Astrocyte (in vitro differentiated cells and primary cell): ENCODE results near the gene PPP1R12A. TPM values are rescaled to one million over a fixed set of nuclear protein-coding genes. Genes with fewer than 3 reads are reported as not detected.

Source experiments
- DNase-seq: peaks from one replicate; pipeline ENCODE4 v3.0.0-alpha.2; 2010; ENCODE audit warnings: low read depth
- FAIRE-seq: peaks from 2 replicates; lab custom pipeline; 2011; peaks lifted over from hg19 to GRCh38; lab: Jason Lieb, UNC
- H2AFZ ChIP-seq: 2 replicates; pipeline ENCODE4 v1.6.0; 2012; ENCODE audit warnings: low read depth, low read length, inconsistent platforms
- H3K27ac ChIP-seq: 2 replicates; pipeline ENCODE4 v1.5.1; 2011; ENCODE audit warnings: low read depth, low read length, inconsistent platforms
- H3K27me3 ChIP-seq: 2 replicates; pipeline ENCODE4 v1.6.0; 2011; ENCODE audit warnings: low read length, inconsistent platforms; ENCODE audit not compliant: insufficient read depth
- H3K36me3 ChIP-seq: 2 replicates; pipeline ENCODE4 v1.5.1; 2011; ENCODE audit warnings: low read length, inconsistent platforms; ENCODE audit not compliant: insufficient read depth
- H3K4me1 ChIP-seq: 2 replicates; pipeline ENCODE4 v1.5.1; 2011; ENCODE audit warnings: low read length, inconsistent platforms; ENCODE audit not compliant: insufficient read depth
- H3K4me2 ChIP-seq: 2 replicates; pipeline ENCODE4 v1.6.0; 2012; ENCODE audit warnings: low read length, inconsistent platforms
- H3K4me3 ChIP-seq: 2 replicates; pipeline ENCODE4 v1.5.1; 2011; ENCODE audit warnings: low read depth, mild to moderate bottlenecking, low read length, inconsistent platforms; ENCODE audit not compliant: insufficient read depth
- H3K79me2 ChIP-seq: 2 replicates; pipeline ENCODE4 v1.6.0; 2012; ENCODE audit warnings: mild to moderate bottlenecking, low read length, inconsistent platforms; ENCODE audit not compliant: insufficient read depth
- H3K9ac ChIP-seq: 2 replicates; pipeline ENCODE4 v1.6.0; 2012; ENCODE audit warnings: mild to moderate bottlenecking, low read length, inconsistent platforms
- H3K9me3 ChIP-seq: 2 replicates; pipeline ENCODE4 v1.5.1; 2012; ENCODE audit warnings: low read depth, mild to moderate bottlenecking, low read length, inconsistent platforms; ENCODE audit not compliant: insufficient read depth
- H4K20me1 ChIP-seq: 2 replicates; pipeline ENCODE4 v1.6.0; 2012; ENCODE audit warnings: low read length, inconsistent platforms; ENCODE audit not compliant: insufficient read depth
- H3K27ac Mint-ChIP-seq: one replicate; pipeline ENCODE4 v1.8.0; 2021; ENCODE audit warnings: mild to moderate bottlenecking, mixed read lengths; ENCODE audit not compliant: unreplicated experiment
- H3K27me3 Mint-ChIP-seq: one replicate; pipeline ENCODE4 v1.8.0; 2021; ENCODE audit warnings: low read depth, mixed read lengths; ENCODE audit not compliant: unreplicated experiment
- H3K36me3 Mint-ChIP-seq: one replicate; pipeline ENCODE4 v1.8.0; 2021; ENCODE audit warnings: low read depth, mixed read lengths; ENCODE audit not compliant: unreplicated experiment
- H3K4me1 Mint-ChIP-seq: one replicate; pipeline ENCODE4 v1.8.0; 2021; ENCODE audit warnings: low read depth, mixed read lengths; ENCODE audit not compliant: unreplicated experiment
- H3K4me3 Mint-ChIP-seq: one replicate; pipeline ENCODE4 v1.8.0; 2021; ENCODE audit warnings: mild to moderate bottlenecking, moderate library complexity, mixed read lengths; ENCODE audit not compliant: unreplicated experiment
- H3K9me3 Mint-ChIP-seq: one replicate; pipeline ENCODE4 v1.8.0; 2021; ENCODE audit warnings: mild to moderate bottlenecking, mixed read lengths; ENCODE audit not compliant: unreplicated experiment
- CTCF ChIP-seq: IDR thresholded peaks from 2 replicates; pipeline ENCODE4 v1.5.1; 2011; ENCODE audit warnings: low read depth, mild to moderate bottlenecking, inconsistent platforms, low read length, moderate library complexity; ENCODE audit not compliant: insufficient read depth
- EZH2 ChIP-seq: IDR thresholded peaks from 2 replicates; pipeline ENCODE4 v1.6.1; 2012; ENCODE audit warnings: mild to moderate bottlenecking, low read length, inconsistent platforms; ENCODE audit not compliant: insufficient read depth
- total RNA-seq: library from RNA; stranded (reverse); gene quantifications from 2 replicates; pipeline ENCODE4 v1.2.1, GENCODE V29; 2021

Gene PPP1R12A
- total RNA-seq, 1 donor from 2014 or later: 115 TPM

GRCh38 chr12:79725987-79726386, 208.9 kb downstream of the PPP1R12A start:
- H3K27me3 Mint-ChIP-seq: no peaks in the 10 kb centered on the region
- FAIRE-seq: peak; percentile 90
- DNase-seq: peak; percentile 86
- no peak overlapping the region for H3K27ac Mint-ChIP-seq
- Histone ChIP-seq H2AFZ (no peak overlapping the region), H3K9me3 (no peaks in the 10 kb centered on the region), H3K4me2 (peak overlapping the region; percentile 13), H3K9ac (no peak overlapping the region), H3K79me2 (no peaks in the 10 kb centered on the region), H3K36me3 (no peaks in the 10 kb centered on the region), H3K27ac (no peak overlapping the region), H4K20me1 (no peaks in the 10 kb centered on the region), H3K4me3 (no peak overlapping the region), H3K4me1 (peaks cover 7% of the 10 kb centered on the region), H3K27me3 (no peaks in the 10 kb centered on the region)
- H3K4me3 Mint-ChIP-seq: no peak overlapping the region
- H3K4me1 Mint-ChIP-seq: peaks cover 6% of the 10 kb centered on the region
- H3K9me3 Mint-ChIP-seq: no peaks in the 10 kb centered on the region
- H3K36me3 Mint-ChIP-seq: no peaks in the 10 kb centered on the region
- TF ChIP-seq EZH2 (no peak), CTCF (no peak)

Other genes starting within 250 kb of the PPP1R12A start
- gene PAWR, start 244.1 kb downstream of the PPP1R12A start, total RNA-seq: 189 and 204 TPM in 2 replicates
- 0.16 and 0.53 TPM in 2 replicates for gene OTOGL, start 164.4 kb upstream of the PPP1R12A start, total RNA-seq